AG08395 (cell line): ENCODE results near the gene AHCTF1.

ENCODE experiments used
- DNase-seq: peaks from one replicate; pipeline ENCODE4 v3.0.0; 2012; ENCODE audit warnings: mixed read lengths, low spot score

The AHCTF1 gene

GRCh38 chr1:246931549-246932365 lies at the start of gene AHCTF1:
TSS of gene AHCTF1 (minus strand) at chr1:246931948. CDS start at chr1:246918370, 13,578 bp downstream.
- DNase-seq = peak; percentile 98

- no peak for DNase-seq
Observed at GRCh38 chr1:246978785-246979184, 47.0 kb upstream of the AHCTF1 start.

GRCh38 chr1:246978281-246978680 lies 46.5 kb upstream of the AHCTF1 start:
- DNase-seq = no peak

- no peak for DNase-seq
Observed at GRCh38 chr1:246971969-246972368, 40.2 kb upstream of the AHCTF1 start.

- no peak for DNase-seq
Observed at GRCh38 chr1:246971090-246971721, 39.5 kb upstream of the AHCTF1 start.

- no peak for DNase-seq
Observed at GRCh38 chr1:246969621-246970020, 37.9 kb upstream of the AHCTF1 start.

- no peak for DNase-seq
Observed at GRCh38 chr1:246966502-246966901, 34.8 kb upstream of the AHCTF1 start.

- DNase-seq = no peak
Observed at GRCh38 chr1:246959944-246960693, 28.4 kb upstream of the AHCTF1 start.

- DNase-seq = no peak
Observed at GRCh38 chr1:246954126-246954525, 22.4 kb upstream of the AHCTF1 start.

GRCh38 chr1:246951413-246951812 lies 19.7 kb upstream of the AHCTF1 start:
- DNase-seq = no peak

- DNase-seq = no peak
Observed at GRCh38 chr1:246949956-246950355, 18.2 kb upstream of the AHCTF1 start.

GRCh38 chr1:246947255-246947654 lies 15.5 kb upstream of the AHCTF1 start:
- DNase-seq = peak; percentile 20

GRCh38 chr1:246946366-246946765 lies 14.6 kb upstream of the AHCTF1 start:
- no peak for DNase-seq

- DNase-seq = no peak
Observed at GRCh38 chr1:246934765-246935164, 3.0 kb upstream of the AHCTF1 start.

- DNase-seq = no peak
Observed at GRCh38 chr1:246933893-246934292, 2.1 kb upstream of the AHCTF1 start.

GRCh38 chr1:246932366-246932700 lies 585 bp upstream of the AHCTF1 start:
- DNase-seq = no peak

- DNase-seq = peak; percentile 64
Observed at GRCh38 chr1:246930830-246931548, 759 bp downstream of the AHCTF1 start.

GRCh38 chr1:246925997-246926626 lies 5.6 kb downstream of the AHCTF1 start:
- no peak for DNase-seq

GRCh38 chr1:246923900-246924299 lies 7.8 kb downstream of the AHCTF1 start:
- DNase-seq = no peak

GRCh38 chr1:246923482-246923881 lies 8.3 kb downstream of the AHCTF1 start:
- DNase-seq = peak; percentile 4

- DNase-seq = no peak
Observed at GRCh38 chr1:246921481-246921880, 10.3 kb downstream of the AHCTF1 start.

GRCh38 chr1:246919902-246920301 lies 11.8 kb downstream of the AHCTF1 start:
- no peak for DNase-seq
